Hepatocyte (in vitro differentiated cells): Measurements from ENCODE around the gene DPH1.

Experiments used
- EZH2 ChIP-seq: fragments of 200-600 bp; sonication (generic); IDR thresholded peaks from 2 replicates; pipeline ENCODE4 v1.6.1; 2016; ENCODE audit warnings: antibody characterized with exemption, mild to moderate bottlenecking, borderline replicate concordance
- TF ChIP-seq, protein P1 (sequence below): fragments of 200-600 bp; sonication (generic); IDR thresholded peaks from 2 replicates; pipeline ENCODE4 v1.5.1; 2016; ENCODE audit warnings: antibody characterized with exemption, mild to moderate bottlenecking; ENCODE audit not compliant: poor library complexity

DNA sequence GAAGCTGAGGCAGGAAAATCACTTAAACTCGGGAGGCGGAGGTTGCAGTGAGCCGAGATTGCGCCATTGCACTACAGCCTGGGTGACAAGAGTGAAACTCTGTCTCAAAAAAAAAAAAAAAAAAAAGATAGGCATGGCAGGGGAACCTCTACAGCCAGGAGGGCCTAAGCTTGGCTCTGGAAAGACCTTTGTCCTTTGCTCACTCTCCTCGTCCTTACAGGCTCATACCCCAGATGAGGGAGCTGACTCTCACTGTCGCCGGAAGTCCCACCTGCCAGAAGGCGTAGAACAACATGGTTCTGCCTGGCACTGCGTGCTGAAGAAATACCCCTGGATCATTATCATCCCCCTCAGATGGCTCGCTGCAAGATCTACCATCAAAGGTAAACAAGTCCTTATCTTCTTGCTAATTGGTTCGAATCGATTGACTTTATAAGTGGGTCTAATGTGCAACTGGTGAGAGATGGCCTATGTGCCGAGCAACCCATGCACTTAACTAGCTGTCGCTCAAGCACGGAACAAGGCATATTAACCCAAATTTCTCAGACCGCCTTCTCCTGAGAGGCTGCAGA, 34.5 kb upstream of the DPH1 start:
- TF ChIP-seq, protein P1, sequence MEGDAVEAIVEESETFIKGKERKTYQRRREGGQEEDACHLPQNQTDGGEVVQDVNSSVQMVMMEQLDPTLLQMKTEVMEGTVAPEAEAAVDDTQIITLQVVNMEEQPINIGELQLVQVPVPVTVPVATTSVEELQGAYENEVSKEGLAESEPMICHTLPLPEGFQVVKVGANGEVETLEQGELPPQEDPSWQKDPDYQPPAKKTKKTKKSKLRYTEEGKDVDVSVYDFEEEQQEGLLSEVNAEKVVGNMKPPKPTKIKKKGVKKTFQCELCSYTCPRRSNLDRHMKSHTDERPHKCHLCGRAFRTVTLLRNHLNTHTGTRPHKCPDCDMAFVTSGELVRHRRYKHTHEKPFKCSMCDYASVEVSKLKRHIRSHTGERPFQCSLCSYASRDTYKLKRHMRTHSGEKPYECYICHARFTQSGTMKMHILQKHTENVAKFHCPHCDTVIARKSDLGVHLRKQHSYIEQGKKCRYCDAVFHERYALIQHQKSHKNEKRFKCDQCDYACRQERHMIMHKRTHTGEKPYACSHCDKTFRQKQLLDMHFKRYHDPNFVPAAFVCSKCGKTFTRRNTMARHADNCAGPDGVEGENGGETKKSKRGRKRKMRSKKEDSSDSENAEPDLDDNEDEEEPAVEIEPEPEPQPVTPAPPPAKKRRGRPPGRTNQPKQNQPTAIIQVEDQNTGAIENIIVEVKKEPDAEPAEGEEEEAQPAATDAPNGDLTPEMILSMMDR, result no peak
- no peak for TF ChIP-seq EZH2
